GM12878 (cell line): ENCODE results near the gene EHD4. TPM values are rescaled to one million over a fixed set of nuclear protein-coding genes. Genes with fewer than 3 reads are reported as not detected.

Experiments used
- ATAC-seq: fragments of 200-7000 bp; cut with Tn5 transposase; 3 replicates; pipeline ENCODE4 v1.9.1; 2020; ENCODE audit warnings: mild to moderate bottlenecking, moderate library complexity
- BruUV-seq: library from RNA; stranded (reverse); fragments of 400-500 nt; replicated peaks from 2 replicates; lab custom pipeline; 2021; lab: Mats Ljungman, UMichigan
- CTCF ChIA-PET: fragments of 300-600 bp; sonication (Branson Sonifier 250); formaldehyde crosslinking; extraction: SDS; loops from one replicate; lab custom pipeline; 2021; ENCODE audit warnings: inconsistent platforms; lab: Yijun Ruan, JAX
- POLR2A ChIA-PET: fragments of 350-600 bp; formaldehyde crosslinking; extraction: SDS; loops from one replicate; lab custom pipeline; 2021; ENCODE audit warnings: inconsistent platforms; lab: Charles Lee
- RAD21 ChIA-PET: fragments of 300-600 bp; sonication (Branson Sonifier 250); formaldehyde crosslinking; loops from one replicate; lab custom pipeline; 2023; ENCODE audit warnings: antibody characterized with exemption; ENCODE audit not compliant: unreplicated experiment; lab: Charles Lee
- SMC1A ChIA-PET: fragments of 300-600 bp; sonication (Branson Sonifier 250); formaldehyde crosslinking; loops from one replicate; lab custom pipeline; 2023; ENCODE audit not compliant: unreplicated experiment, uncharacterized antibody; lab: Charles Lee
- DNase-seq: peaks from one replicate; pipeline ENCODE4 v3.0.0-alpha.2; 2011; ENCODE audit warnings: low read depth, low spot score
- FAIRE-seq: peaks from 3 replicates; lab custom pipeline; 2011; peaks lifted over from hg19 to GRCh38; lab: Jason Lieb, UNC
- H2AFZ ChIP-seq: 2 replicates; pipeline ENCODE4 v1.6.0; 2011; ENCODE audit warnings: low read depth, low read length, control low read depth; ENCODE audit not compliant: control insufficient read depth
- H3K27ac ChIP-seq: 2 replicates; pipeline ENCODE4 v1.5.1; 2011; ENCODE audit warnings: control low read depth; ENCODE audit not compliant: control insufficient read depth, insufficient read depth
- H3K27me3 ChIP-seq, 2 experiments: replicated peaks in 1 of 2; 2 replicates each; pipeline versions ENCODE4 v1.6.0 to v1.6.1; 2011; ENCODE audit warnings: low read length in 1 of 2; ENCODE audit not compliant: control insufficient read depth in 2 of 2, insufficient read depth in 2 of 2
- H3K36me3 ChIP-seq, 2 experiments: 2 replicates each; pipeline ENCODE4 v1.5.1; 2011; ENCODE audit warnings: low read length in 1 of 2; ENCODE audit not compliant: control insufficient read depth in 2 of 2, insufficient read depth in 2 of 2
- H3K4me1 ChIP-seq: 2 replicates; pipeline ENCODE4 v1.6.1; 2011; ENCODE audit warnings: mild to moderate bottlenecking, low read length, moderate library complexity, mixed read lengths; ENCODE audit not compliant: control insufficient read depth, insufficient read depth
- H3K4me2 ChIP-seq: 2 replicates; pipeline ENCODE4 v1.6.0; 2011; ENCODE audit warnings: control low read depth; ENCODE audit not compliant: control insufficient read depth, insufficient read depth
- H3K4me3 ChIP-seq: fragments of 200-600 bp; sonication (generic); 2 replicates; pipeline ENCODE4 v1.5.1; 2016
- H3K79me2 ChIP-seq: 2 replicates; pipeline ENCODE4 v1.6.0; 2011; ENCODE audit warnings: low read length; ENCODE audit not compliant: control insufficient read depth, insufficient read depth
- H3K9ac ChIP-seq: 2 replicates; pipeline ENCODE4 v1.8.0; 2011; ENCODE audit warnings: low read length, control low read depth, mixed read lengths; ENCODE audit not compliant: control insufficient read depth, insufficient read depth
- H3K9me3 ChIP-seq: replicated peaks from 3 replicates; pipeline ENCODE4 v1.5.1; 2011; ENCODE audit warnings: mild to moderate bottlenecking, low read length; ENCODE audit not compliant: control insufficient read depth, insufficient read depth
- H4K20me1 ChIP-seq: 2 replicates; pipeline ENCODE4 v1.6.0; 2011; ENCODE audit not compliant: control insufficient read depth, insufficient read depth
- BACH1 ChIP-seq: fragments of 450-650 bp; IDR thresholded peaks from 2 replicates; pipeline ENCODE4 v1.6.1; 2017; ENCODE audit warnings: mild to moderate bottlenecking, borderline replicate concordance
- BHLHE40 ChIP-seq, 2 experiments: fragments of 450-650 bp in 1 of 2; IDR thresholded peaks; 2 replicates each; pipeline ENCODE4 v1.6.1; 2011 to 2017; ENCODE audit warnings: low read depth in 2 of 2, borderline replicate concordance in 1 of 2, improper control_type of control experiment in 1 of 2, low read length in 1 of 2, mild to moderate bottlenecking in 1 of 2
- DPF2 ChIP-seq: fragments of 450-650 bp; IDR thresholded peaks from 2 replicates; pipeline ENCODE4 v1.6.1; 2017; ENCODE audit warnings: mild to moderate bottlenecking
- EED ChIP-seq: sonication (generic); IDR thresholded peaks from 2 replicates; pipeline ENCODE4 v1.6.1; 2016; ENCODE audit warnings: antibody characterized with exemption, low read depth
- EGR1 ChIP-seq, 2 experiments: IDR thresholded peaks; 1 replicate in 1 of 2; 2 replicates in 1 of 2; pipeline ENCODE4 v1.6.1; 2011 to 2012; ENCODE audit warnings: low read depth in 2 of 2, low read length in 2 of 2, borderline replicate concordance in 1 of 2, mild to moderate bottlenecking in 1 of 2, moderate library complexity in 1 of 2
- IKZF1 ChIP-seq: fragments of 450-650 bp; conservative IDR thresholded peaks from 2 replicates; pipeline ENCODE4 v1.6.1; 2017; ENCODE audit warnings: antibody characterized with exemption, mild to moderate bottlenecking
- PBX3 ChIP-seq: IDR thresholded peaks from 2 replicates; pipeline ENCODE4 v1.6.1; 2011; ENCODE audit warnings: mild to moderate bottlenecking, low read depth, low read length, moderate library complexity; ENCODE audit not compliant: insufficient replicate concordance
- PML ChIP-seq: IDR thresholded peaks from 2 replicates; pipeline ENCODE4 v1.6.1; 2012; ENCODE audit warnings: low read length, inconsistent platforms
- POLR2AphosphoS5 ChIP-seq: IDR thresholded peaks from 2 replicates; pipeline ENCODE4 v1.6.1; 2011; ENCODE audit warnings: mild to moderate bottlenecking, low read length, inconsistent platforms
- RELA ChIP-seq: fragments of 450-650 bp; IDR thresholded peaks from 2 replicates; pipeline ENCODE4 v1.8.0; 2014; ENCODE audit warnings: borderline replicate concordance; ENCODE audit not compliant: partially characterized antibody
- RFX5 ChIP-seq: IDR thresholded peaks from 2 replicates; pipeline ENCODE4 v1.6.1; 2011; ENCODE audit warnings: low read depth, low read length, improper control_type of control experiment
- SMARCA5 ChIP-seq: fragments of 450-650 bp; IDR thresholded peaks from 2 replicates; pipeline ENCODE4 v1.6.1; 2017; ENCODE audit warnings: mild to moderate bottlenecking
- TBL1XR1 ChIP-seq: IDR thresholded peaks from 2 replicates; pipeline ENCODE4 v1.6.1; 2012; ENCODE audit warnings: low read depth, low read length, improper control_type of control experiment
- TCF3 ChIP-seq: IDR thresholded peaks from 2 replicates; pipeline ENCODE4 v1.6.1; 2012; ENCODE audit warnings: low read depth, mild to moderate bottlenecking, low read length, borderline replicate concordance; ENCODE audit not compliant: insufficient read depth
- WRNIP1 ChIP-seq: IDR thresholded peaks from 2 replicates; pipeline ENCODE4 v1.6.1; 2011; ENCODE audit warnings: low read depth, low read length, improper control_type of control experiment, borderline replicate concordance
- ZBTB40 ChIP-seq: fragments of 450-650 bp; IDR thresholded peaks from 2 replicates; pipeline ENCODE4 v1.6.1; 2016; ENCODE audit warnings: mild to moderate bottlenecking, moderate library complexity, borderline replicate concordance
- WGBS: methylation state at CpG from one replicate; pipeline ENCODE4 v1.1.6; 2016; ENCODE audit warnings: low lambda C conversion rate; ENCODE audit not compliant: insufficient replicate concordance, insufficient coverage; ENCODE audit errors: missing lambda C conversion rate; 5-methylcytosine and 5-hydroxymethylcytosine counted together
- in situ Hi-C: fragments of 300-500 bp; cut with MboI; formaldehyde crosslinking; loops from 9 replicates; pipeline ENCODE4 v1.14.3; 2018; ENCODE audit warnings: mixed read lengths
- intact Hi-C: fragments of 100-400 bp; cut with micrococcal nuclease; formaldehyde crosslinking; loops from one replicate; pipeline ENCODE4 v1.14.2; 2022; ENCODE audit not compliant: unreplicated experiment
- polyA plus RNA-seq, 11 experiments: library from polyadenylated mRNA; depleted of rRNA in 4 of 11; unstranded in 6 of 11; stranded (reverse) in 5 of 11; fragments of >200 nt; fragmentation: Nextera tagmentation in 4 of 11; fragmentation: Illumina TruSeq in 1 of 11; extraction: Ambion mirVana in 4 of 11; extraction: Trizol in 1 of 11; gene quantifications; 1 replicate in 1 of 11; 2 replicates in 10 of 11; pipeline versions ENCODE4 v1.2.1 to v1.2.3, GENCODE V29; 2011 to 2016; ENCODE audit warnings: inconsistent platforms in 2 of 11, missing spikeins in 2 of 11, low read depth in 1 of 11
- total RNA-seq, 4 experiments: library from RNA; depleted of rRNA in 3 of 4; stranded (reverse); fragments of >200 nt in 3 of 4; fragmentation: Illumina TruSeq in 1 of 4; extraction: Trizol in 1 of 4; gene quantifications; 2 replicates each; pipeline versions ENCODE4 v1.2.1 to v1.2.3, GENCODE V29; 2013 to 2021

EHD4 gene
- total and polyA plus RNA-seq, 10 of the 15 experiments (the other 5 are each of a cell fraction or from before 2014, with no cell fraction given): 4.2 to 62.9 (median 44.7) TPM

- TF ChIP-seq ZBTB40: no peak
- no peak for TF ChIP-seq WRNIP1
- no peak for TF ChIP-seq PML
Observed at GRCh38 chr15:41937568-41937923, 34.8 kb downstream of the EHD4 start (continued).

GRCh38 chr15:41936649-41937567, 35.4 kb downstream of the EHD4 start:
- Histone ChIP-seq H4K20me1 (no peaks in the 10 kb centered on the region), H3K9me3 (no peaks in the 10 kb centered on the region), H2AFZ (no peak overlapping the region), H3K79me2 (peaks cover 26% of the 10 kb centered on the region), H3K4me2 (no peak overlapping the region; the same call in 1 of the 2 replicates), H3K4me3 (no peak overlapping the region), H3K27me3 (no peaks in the 10 kb centered on the region), H3K27ac (peak overlapping the region; percentile 45), H3K36me3 (peaks cover 14 to 40% of the 10 kb centered on the region in 2 experiments), H3K9ac (no peak overlapping the region), H3K4me1 (peaks cover 34% of the 10 kb centered on the region)
- in situ Hi-C loops: no loop called here
- intact Hi-C loops: no loop called here
- ChIA-PET RAD21 (interaction anchor here (0.7 to 2.8 kb wide), 5 partner anchors 16 to 164 kb away, joined by 3 to 18 read pairs (median 5); no protein-coding TSS in a partner anchor), POLR2A (interaction anchor here (0.6 to 4.5 kb wide), 3 partner anchors 10 to 923 kb away, joined by 3 to 42 read pairs (median 4); partner anchors contain the start of gene EHD4), SMC1A (interaction anchor here (0.9 to 12.1 kb wide), 9 partner anchors 12 to 41 kb away, joined by 3 to 179 read pairs (median 5); partner anchors contain the start of gene EHD4), CTCF (interaction anchor here (0.9 to 2.8 kb wide), 7 partner anchors 8 to 163 kb away, joined by 3 to 16 read pairs (median 3); partner anchors contain the start of gene MAPKBP1)
- WGBS: 87% methylated on average over 19 of the region's 19 CpGs
- no TSS peak for BruUV-seq
- DNase-seq (no peak), ATAC-seq (peak; percentile 10; the same call in 1 of the 3 replicates), FAIRE-seq (no peak)
- TF ChIP-seq POLR2AphosphoS5 (peak; percentile 77), RELA (no peak), TBL1XR1 (no peak), DPF2 (no peak), EED (peak; percentile 44; the same call in 1 of the 2 replicates), IKZF1 (no peak), TCF3 (no peak), RFX5 (no peak), WRNIP1 (no peak), SMARCA5 (no peak), BHLHE40 (IDR thresholded peaks at IDR 0.05; ENCODE audit: borderline replicate concordance in 1 of 2, low read depth in 2 of 2, low read length in 1 of 2) (no peak), EGR1 (IDR thresholded peaks at IDR 0.05; ENCODE audit: borderline replicate concordance in 1 of 2, low read depth in 2 of 2, low read length in 2 of 2) (0 out of 3 replicates have a peak, but pooled peaks of 1 of the 2 experiments have one; percentile 27), PBX3 (no peak), BACH1 (no peak)
